T-helper 1 cell treated with Interleukin-12 subunit alpha and Interleukin-12 subunit beta and Interleukin-4 antibody, amounts not matched to agents 30 μg/mL and 1 μg/mL, for 36 hours (primary cell): ENCODE results near the gene SRRM2.

Experiments used
- H3K27ac Mint-ChIP-seq: one replicate; pipeline ENCODE4 v1.8.0; 2021; ENCODE audit warnings: mild to moderate bottlenecking, mixed read lengths
- H3K27me3 Mint-ChIP-seq: one replicate; pipeline ENCODE4 v1.8.0; 2021; ENCODE audit warnings: low read depth, mixed read lengths
- H3K36me3 Mint-ChIP-seq: one replicate; pipeline ENCODE4 v1.8.0; 2021; ENCODE audit warnings: low read depth, mixed read lengths
- H3K4me1 Mint-ChIP-seq: one replicate; pipeline ENCODE4 v1.8.0; 2021; ENCODE audit warnings: low read depth, mixed read lengths
- H3K4me3 Mint-ChIP-seq: one replicate; pipeline ENCODE4 v1.8.0; 2021; ENCODE audit warnings: mild to moderate bottlenecking, moderate library complexity, mixed read lengths
- H3K9me3 Mint-ChIP-seq: one replicate; pipeline ENCODE4 v1.8.0; 2021; ENCODE audit warnings: mixed read lengths

SRRM2 gene

DNA sequence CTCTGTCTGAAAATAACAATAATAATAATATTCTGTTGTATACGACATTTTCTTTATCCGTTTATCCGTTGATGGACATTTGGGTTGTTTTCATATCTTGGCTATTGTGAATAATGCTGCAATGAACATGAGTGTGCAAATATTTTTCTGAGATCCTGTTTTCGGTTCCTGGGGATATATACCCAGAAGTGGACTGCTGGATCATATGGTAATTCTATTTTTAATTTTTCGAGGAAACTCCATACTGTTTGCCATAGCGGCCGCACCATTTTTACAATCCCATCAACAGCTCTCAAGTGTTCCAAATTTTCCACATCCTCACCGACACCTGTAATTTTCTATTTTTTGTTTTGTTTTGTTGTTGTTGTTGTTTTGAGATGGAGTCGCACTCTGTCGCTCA, 40.5 kb downstream of the SRRM2 start:
- Mint-ChIP-seq H3K9me3 (no peaks in the 10 kb centered on the region), H3K36me3 (no peaks in the 10 kb centered on the region), H3K27me3 (peaks cover 37% of the 10 kb centered on the region), H3K4me1 (no peaks in the 10 kb centered on the region), H3K27ac (no peak overlapping the region), H3K4me3 (no peak overlapping the region)

DNA sequence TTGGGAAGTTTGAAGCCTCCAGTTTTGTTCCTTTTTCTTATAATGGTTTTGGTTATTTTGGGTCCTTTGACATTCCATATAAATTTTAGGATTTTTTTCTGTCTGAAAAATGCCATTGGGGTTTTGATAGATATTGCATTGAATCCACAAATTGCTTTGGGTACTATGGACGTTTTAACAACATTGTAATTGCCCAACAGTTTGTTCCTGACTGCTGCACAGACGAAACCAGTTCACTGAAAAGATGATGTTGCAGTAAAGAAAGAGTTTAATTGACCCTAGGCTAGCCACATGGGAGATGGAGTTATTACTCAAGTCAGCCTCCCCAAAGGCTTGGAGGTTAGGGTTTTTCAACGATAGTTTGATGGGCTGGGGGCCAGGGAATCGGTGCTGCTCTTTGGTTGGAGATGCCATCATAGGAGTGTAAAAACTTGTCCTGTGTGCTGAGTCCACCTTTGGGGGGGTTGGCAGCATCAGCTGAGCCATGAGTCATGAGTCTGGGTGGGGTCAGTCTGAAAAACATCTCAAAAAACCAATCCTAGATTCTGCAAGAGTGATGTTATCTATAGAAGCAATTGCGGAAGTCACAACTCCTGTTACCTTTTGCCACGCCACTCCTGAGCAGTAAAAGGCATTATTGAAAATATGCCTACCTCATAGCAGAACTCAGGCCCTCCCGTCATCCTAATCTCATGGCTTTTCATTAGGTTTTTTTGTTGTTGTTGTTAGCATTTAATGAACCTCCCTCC, 43.1 kb downstream of the SRRM2 start:
- no peaks in the 10 kb centered on the region for H3K36me3 Mint-ChIP-seq
- H3K4me1 Mint-ChIP-seq: no peaks in the 10 kb centered on the region
- H3K27ac Mint-ChIP-seq: no peak overlapping the region
- H3K4me3 Mint-ChIP-seq: no peak overlapping the region
- H3K9me3 Mint-ChIP-seq: no peaks in the 10 kb centered on the region
- peaks cover 32% of the 10 kb centered on the region for H3K27me3 Mint-ChIP-seq

DNA sequence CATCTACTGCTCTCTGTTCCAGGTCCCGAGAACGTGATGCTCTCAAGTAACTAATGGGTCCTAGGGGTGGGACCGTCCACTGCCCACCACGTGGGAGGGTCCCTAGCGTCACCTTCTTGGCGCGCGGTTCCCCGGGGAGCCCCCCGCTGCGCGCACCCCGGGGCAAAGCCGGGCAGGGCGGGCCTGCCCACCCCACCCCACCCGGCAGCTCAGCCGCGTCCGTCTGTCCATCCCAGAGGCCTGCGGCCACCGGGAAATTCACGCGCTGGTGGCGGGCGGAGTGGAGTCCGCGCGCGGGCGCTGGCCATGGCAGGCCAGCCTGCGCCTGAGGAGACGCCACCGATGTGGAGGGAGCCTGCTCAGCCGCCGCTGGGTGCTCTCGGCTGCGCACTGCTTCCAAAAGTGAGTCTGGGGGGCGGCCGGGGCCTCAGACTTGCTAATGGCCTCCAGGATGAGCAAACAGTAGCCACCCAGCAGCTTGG, 46.3 kb downstream of the SRRM2 start:
- H3K4me1 Mint-ChIP-seq: no peaks in the 10 kb centered on the region
- no peaks in the 10 kb centered on the region for H3K36me3 Mint-ChIP-seq
- peaks cover 17% of the 10 kb centered on the region for H3K27me3 Mint-ChIP-seq
- no peak overlapping the region for H3K4me3 Mint-ChIP-seq
- H3K27ac Mint-ChIP-seq: no peak overlapping the region
- peaks cover 2% of the 10 kb centered on the region for H3K9me3 Mint-ChIP-seq

DNA sequence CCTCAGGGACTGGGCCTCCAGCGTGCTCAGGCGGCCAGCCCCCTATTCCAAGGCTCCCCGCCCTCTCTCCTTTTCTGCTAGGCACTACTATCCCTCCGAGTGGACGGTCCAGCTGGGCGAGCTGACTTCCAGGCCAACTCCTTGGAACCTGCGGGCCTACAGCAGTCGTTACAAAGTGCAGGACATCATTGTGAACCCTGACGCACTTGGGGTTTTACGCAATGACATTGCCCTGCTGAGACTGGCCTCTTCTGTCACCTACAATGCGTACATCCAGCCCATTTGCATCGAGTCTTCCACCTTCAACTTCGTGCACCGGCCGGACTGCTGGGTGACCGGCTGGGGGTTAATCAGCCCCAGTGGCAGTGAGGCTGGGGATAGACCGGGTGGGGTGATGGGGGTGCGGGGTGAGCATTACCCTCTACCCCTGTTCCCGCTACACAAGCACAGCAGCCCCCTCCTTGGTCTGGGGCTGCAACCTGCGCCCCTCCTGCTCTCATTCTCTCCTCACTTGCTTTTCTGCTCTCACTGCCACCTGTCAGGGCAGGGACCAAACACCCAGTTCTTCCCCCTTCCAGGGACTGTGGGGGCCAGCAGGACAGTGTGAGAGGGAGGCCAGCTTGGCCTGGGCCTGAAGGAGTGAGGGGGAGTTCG, 46.9 kb downstream of the SRRM2 start:
- Mint-ChIP-seq H3K9me3 (peaks cover 6% of the 10 kb centered on the region), H3K27me3 (peaks cover 16% of the 10 kb centered on the region), H3K4me1 (no peaks in the 10 kb centered on the region), H3K27ac (no peak overlapping the region), H3K4me3 (no peak overlapping the region), H3K36me3 (no peaks in the 10 kb centered on the region)

DNA sequence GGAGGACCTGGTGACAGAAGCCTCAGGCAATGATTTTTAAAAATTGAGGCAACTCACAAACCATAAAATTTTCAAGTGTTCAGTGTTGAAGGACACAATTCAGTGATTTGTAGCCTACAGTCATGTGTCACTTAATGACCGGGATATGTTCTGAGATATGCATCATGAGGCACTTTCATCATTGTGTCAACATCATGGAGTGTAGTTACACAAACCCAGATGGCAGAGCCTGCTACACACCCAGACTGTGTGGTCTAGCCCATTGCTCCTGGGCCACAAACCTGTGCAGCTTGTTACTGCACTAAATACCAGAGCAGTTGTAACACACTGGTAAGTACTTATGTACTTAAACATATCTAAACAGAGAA, 47.4 kb downstream of the SRRM2 start:
- H3K27ac Mint-ChIP-seq: no peak overlapping the region
- no peaks in the 10 kb centered on the region for H3K4me1 Mint-ChIP-seq
- H3K4me3 Mint-ChIP-seq: no peak overlapping the region
- H3K27me3 Mint-ChIP-seq: peaks cover 11% of the 10 kb centered on the region
- H3K9me3 Mint-ChIP-seq: peaks cover 8% of the 10 kb centered on the region
- no peaks in the 10 kb centered on the region for H3K36me3 Mint-ChIP-seq

DNA sequence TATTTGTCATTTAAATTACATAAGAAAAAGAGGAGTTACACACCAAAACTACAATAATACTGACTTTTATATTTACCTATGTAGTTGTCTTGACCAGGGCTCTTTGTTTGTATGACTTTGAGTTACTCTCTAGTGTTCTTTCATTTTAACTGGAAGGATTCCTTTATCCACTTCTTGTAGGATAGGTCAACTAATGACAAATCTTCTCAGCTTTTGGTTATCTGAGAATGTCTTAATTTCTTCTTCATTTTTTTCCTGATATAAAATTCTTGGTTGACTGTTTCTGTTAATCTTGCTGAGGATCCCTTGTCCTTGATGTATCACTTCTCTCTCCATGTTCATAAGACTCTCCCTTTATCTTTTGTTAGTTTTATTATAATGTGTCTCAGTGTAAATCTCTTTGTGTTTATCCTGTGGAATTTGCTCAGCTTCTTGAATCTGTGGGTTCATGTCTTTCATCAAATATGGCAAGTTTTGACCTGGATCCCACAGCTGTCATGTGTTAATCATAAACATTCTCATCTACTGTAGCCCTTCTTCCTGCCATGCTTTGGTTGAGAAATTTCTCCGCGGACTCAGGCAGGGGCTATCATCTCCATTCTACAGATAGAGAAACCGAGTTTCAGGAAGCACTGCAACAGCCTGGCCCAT, 51.2 kb downstream of the SRRM2 start:
- Mint-ChIP-seq H3K4me3 (no peak overlapping the region), H3K27ac (no peak overlapping the region), H3K9me3 (peaks cover 8% of the 10 kb centered on the region), H3K27me3 (peaks cover 15% of the 10 kb centered on the region), H3K36me3 (no peaks in the 10 kb centered on the region), H3K4me1 (no peaks in the 10 kb centered on the region)

DNA sequence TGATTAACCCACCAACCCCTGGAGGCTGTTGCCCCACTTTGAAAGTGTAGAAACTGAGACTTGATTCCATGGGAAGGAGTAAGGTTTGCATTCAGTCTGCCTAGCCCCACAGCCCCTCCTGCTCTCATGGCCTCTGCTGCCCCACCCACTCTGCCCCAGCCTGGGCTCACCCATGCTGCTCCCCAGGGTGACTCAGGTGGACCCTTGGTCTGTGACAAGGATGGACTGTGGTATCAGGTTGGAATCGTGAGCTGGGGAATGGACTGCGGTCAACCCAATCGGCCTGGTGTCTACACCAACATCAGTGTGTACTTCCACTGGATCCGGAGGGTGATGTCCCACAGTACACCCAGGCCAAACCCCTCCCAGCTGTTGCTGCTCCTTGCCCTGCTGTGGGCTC, 52.3 kb downstream of the SRRM2 start:
- H3K27me3 Mint-ChIP-seq: peaks cover 24% of the 10 kb centered on the region
- no peak overlapping the region for H3K27ac Mint-ChIP-seq

DNA sequence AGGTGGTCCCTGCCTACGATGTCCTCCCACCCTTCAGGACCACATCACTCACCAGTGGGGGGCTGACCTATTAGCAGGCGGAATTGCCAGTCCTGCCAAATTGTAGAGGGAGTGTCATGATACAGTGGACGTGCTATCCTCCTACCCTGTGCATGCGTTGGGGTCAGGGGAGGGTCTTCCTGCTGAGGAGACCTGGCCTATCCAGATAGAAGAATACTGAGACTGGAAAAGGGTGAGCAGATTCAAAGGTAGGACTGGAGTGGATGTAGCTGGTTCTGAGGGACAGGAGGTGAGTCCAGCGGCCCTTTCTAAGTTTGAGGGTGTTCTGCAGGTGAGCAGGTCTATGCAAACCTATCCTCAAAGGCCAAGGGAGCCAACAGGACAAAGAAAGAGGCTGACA, 53.8 kb downstream of the SRRM2 start:
- Mint-ChIP-seq H3K4me3 (no peak overlapping the region), H3K9me3 (peaks cover 8% of the 10 kb centered on the region), H3K27me3 (peaks cover 24% of the 10 kb centered on the region), H3K4me1 (no peaks in the 10 kb centered on the region), H3K27ac (no peak overlapping the region), H3K36me3 (no peaks in the 10 kb centered on the region)

More for the DNA sequence above, 52.3 kb downstream of the SRRM2 start:
- H3K36me3 Mint-ChIP-seq: no peaks in the 10 kb centered on the region
- no peak overlapping the region for H3K4me3 Mint-ChIP-seq
- no peaks in the 10 kb centered on the region for H3K4me1 Mint-ChIP-seq
- H3K9me3 Mint-ChIP-seq: peaks cover 8% of the 10 kb centered on the region

DNA sequence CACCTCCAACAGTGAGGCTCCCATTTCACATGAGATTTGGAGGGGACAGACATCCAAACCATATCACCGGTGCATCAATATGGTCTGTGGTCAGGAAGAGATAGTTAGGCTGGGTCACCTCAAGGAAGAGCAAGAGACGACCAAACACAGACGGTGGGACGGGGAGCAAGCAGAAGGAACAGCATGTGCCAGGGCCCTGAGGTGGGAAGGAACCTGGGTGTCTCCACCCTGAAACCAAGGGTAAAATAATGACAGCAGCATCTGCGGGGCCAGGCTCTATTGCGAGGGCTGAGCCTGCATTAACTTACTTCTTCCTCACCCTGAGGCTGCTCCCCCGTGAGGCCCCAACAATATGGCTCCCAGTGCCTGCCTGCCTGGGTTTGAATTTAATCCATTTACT, 55.7 kb downstream of the SRRM2 start:
- Mint-ChIP-seq H3K9me3 (peaks cover 8% of the 10 kb centered on the region), H3K27me3 (peaks cover 24% of the 10 kb centered on the region), H3K36me3 (no peaks in the 10 kb centered on the region), H3K4me3 (no peak overlapping the region), H3K27ac (no peak overlapping the region), H3K4me1 (no peaks in the 10 kb centered on the region)

DNA sequence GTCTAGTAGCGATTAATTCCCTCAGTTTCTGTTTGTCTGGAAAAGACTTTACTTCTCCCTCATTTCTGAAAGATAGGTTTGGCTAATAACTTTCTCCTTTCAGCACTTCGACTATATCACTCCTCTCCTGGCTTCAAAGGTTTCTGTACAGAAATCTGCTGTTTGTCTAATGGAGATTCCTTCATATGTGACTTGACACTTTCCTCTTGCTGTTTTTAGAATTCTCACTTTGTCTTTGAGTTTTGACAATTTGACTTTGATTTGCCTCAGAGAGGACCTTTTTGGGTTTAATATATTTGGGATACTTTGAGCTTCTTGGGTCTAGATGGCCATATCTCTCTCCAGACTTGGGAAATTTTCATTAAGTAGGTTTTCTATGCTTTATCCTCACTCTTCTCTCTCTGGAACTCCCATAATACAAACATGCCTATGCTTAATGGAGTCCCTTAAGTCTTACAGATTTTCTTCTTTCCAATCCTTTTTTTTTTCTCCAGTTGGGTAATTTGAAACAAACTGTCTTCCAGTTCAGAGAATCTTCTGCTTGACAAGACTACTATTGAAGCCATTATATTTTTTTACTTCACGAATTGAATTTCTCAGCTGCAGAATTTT, 56.8 kb downstream of the SRRM2 start:
- Mint-ChIP-seq H3K27ac (no peak overlapping the region), H3K4me1 (no peaks in the 10 kb centered on the region), H3K27me3 (peaks cover 19% of the 10 kb centered on the region), H3K9me3 (peaks cover 3% of the 10 kb centered on the region), H3K4me3 (no peak overlapping the region), H3K36me3 (no peaks in the 10 kb centered on the region)

DNA sequence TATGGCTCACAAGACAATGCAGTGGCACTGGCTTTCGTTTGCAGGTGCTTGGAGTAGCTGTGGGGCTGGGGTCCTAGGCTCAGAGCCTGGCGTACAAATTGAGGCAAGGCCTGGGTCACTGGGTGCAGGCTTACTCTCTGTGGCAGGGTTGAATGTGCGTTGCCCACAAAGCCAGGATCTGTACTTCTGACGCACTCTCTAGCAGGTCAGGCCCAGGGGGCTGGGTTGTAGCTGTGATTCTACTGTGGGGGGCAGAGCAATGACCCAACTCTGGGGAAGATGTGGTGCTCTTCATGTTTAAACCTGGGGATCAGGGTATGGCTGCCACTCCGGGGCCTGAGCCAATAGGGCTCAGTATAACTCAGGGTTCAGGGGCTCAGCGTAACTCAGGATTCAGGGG, 58.2 kb downstream of the SRRM2 start:
- H3K27ac Mint-ChIP-seq: no peak overlapping the region
- H3K36me3 Mint-ChIP-seq: no peaks in the 10 kb centered on the region
- H3K9me3 Mint-ChIP-seq: no peaks in the 10 kb centered on the region
- H3K27me3 Mint-ChIP-seq: peaks cover 19% of the 10 kb centered on the region
- no peak overlapping the region for H3K4me3 Mint-ChIP-seq
- no peaks in the 10 kb centered on the region for H3K4me1 Mint-ChIP-seq

DNA sequence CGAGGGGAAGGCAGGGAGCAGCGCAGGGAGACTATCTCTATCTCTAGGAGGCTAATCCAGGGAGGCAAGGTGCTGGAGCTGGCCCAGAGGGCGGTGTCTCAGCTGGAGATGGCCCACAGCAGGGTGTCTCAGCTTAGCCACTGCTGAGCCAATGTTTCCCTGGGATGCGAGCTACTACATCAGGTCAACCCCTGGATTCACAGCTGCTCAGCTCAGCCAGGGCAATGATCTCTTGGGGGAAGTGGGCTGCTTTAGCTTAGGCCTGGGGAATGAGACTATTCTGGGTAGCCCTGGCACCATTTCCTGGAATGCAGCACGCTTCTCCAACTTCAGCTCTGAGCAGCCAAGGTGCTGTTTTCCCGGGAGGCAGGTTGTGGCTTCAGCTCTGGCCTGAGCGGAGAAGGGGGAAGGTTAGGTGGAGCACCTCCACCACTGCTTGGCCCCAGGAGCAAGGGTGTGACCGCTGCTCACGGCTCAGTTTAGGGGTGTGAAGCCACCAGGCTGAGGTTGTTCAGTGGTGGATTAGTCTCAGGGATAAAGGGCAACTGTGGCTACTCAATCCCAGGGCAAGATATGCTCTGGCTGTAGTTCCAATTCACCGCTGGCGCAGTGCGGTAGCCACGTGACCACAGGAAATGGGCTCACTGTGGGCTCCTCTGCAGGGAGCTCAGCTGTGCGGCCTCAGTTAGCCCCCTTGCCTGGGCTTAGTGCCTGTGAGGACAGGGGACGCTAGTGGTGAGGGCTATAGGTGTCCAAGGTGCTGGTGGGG, 59.4 kb downstream of the SRRM2 start:
- Mint-ChIP-seq H3K27me3 (peaks cover 19% of the 10 kb centered on the region), H3K4me1 (no peaks in the 10 kb centered on the region), H3K27ac (no peak overlapping the region), H3K4me3 (no peak overlapping the region), H3K36me3 (no peaks in the 10 kb centered on the region), H3K9me3 (no peaks in the 10 kb centered on the region)

DNA sequence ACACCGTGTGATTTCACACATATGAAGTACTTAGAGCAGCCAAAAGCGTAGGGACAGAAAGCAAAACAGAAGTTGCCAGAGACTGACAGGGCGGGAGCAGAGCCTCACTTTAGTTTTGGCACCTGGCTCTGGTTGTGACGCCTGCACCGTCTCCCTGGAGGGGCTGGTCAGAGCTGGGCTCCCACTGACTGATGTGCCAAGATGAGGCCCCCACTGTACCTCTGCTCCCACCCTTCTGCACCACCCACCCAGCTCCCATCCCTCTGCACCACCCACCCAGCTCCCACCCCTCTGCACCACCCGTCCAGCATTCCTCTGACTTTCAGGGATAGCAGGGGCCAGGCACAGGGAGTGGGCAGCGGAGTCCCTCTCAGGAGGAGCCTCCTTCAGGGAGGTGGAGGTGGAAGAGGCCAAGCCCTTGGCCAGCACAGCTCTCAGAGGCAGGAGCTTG, 61.4 kb downstream of the SRRM2 start:
- no peak overlapping the region for H3K4me3 Mint-ChIP-seq
- H3K9me3 Mint-ChIP-seq: no peaks in the 10 kb centered on the region
- peaks cover 8% of the 10 kb centered on the region for H3K27me3 Mint-ChIP-seq
- no peaks in the 10 kb centered on the region for H3K4me1 Mint-ChIP-seq
- no peaks in the 10 kb centered on the region for H3K36me3 Mint-ChIP-seq
- no peak overlapping the region for H3K27ac Mint-ChIP-seq
